Fibroblast of mammary gland (primary cell): ENCODE data around the gene AGPAT2.

Source experiments
- DNase-seq: peaks from one replicate; pipeline ENCODE4 v3.0.0-alpha.2; 2010; ENCODE audit warnings: low read depth
- H3K4me3 ChIP-seq: 2 replicates; pipeline ENCODE4 v1.5.1; 2011; ENCODE audit warnings: low read depth, mild to moderate bottlenecking, low read length, moderate library complexity; ENCODE audit not compliant: control insufficient read depth
- CTCF ChIP-seq: conservative IDR thresholded peaks from 2 replicates; pipeline ENCODE4 v1.5.1; 2011; ENCODE audit warnings: low read depth, low read length, inconsistent platforms; ENCODE audit not compliant: control insufficient read depth, insufficient read depth

Gene AGPAT2

GRCh38 chr9:136700959-136701667, 13.9 kb upstream of the AGPAT2 start:
- H3K4me3 ChIP-seq = no peak overlapping the region
- no peak for DNase-seq
- TF ChIP-seq CTCF = no peak

GRCh38 chr9:136700304-136700703, 13.0 kb upstream of the AGPAT2 start:
- no peak overlapping the region for H3K4me3 ChIP-seq
- TF ChIP-seq CTCF = no peak
- DNase-seq = peak; percentile 31

- no peak for DNase-seq
- TF ChIP-seq CTCF = no peak
- no peak overlapping the region for H3K4me3 ChIP-seq
These were observed 11.5 kb upstream of the AGPAT2 start for GRCh38 chr9:136698635-136699246.

GRCh38 chr9:136697821-136698526, 10.7 kb upstream of the AGPAT2 start:
- no peak overlapping the region for H3K4me3 ChIP-seq
- no peak for TF ChIP-seq CTCF
- DNase-seq = no peak

- TF ChIP-seq CTCF = no peak
- H3K4me3 ChIP-seq = no peak overlapping the region
- peak; percentile 28 for DNase-seq
These were observed 10.0 kb upstream of the AGPAT2 start for GRCh38 chr9:136697146-136697820.

- DNase-seq = no peak
- no peak for TF ChIP-seq CTCF
- no peak overlapping the region for H3K4me3 ChIP-seq
These were observed 9.2 kb upstream of the AGPAT2 start for GRCh38 chr9:136696502-136696901.
